ENCODE measurements around the gene SLC44A2. TPM values are rescaled to one million over a fixed set of nuclear protein-coding genes. Genes with fewer than 3 reads are reported as not detected.
A peak's percentile ranks its signal among the peaks of the same experiment; 100 is the strongest.

SLC44A2 gene
- total RNA-seq, 2 donors from 2014 or later: 83.9 to 97.3 TPM

GRCh38 chr19:10611907-10612306 is 13.4 kb upstream of the SLC44A2 start:
- ATAC-seq (no peak), DNase-seq (no peak)
- intact Hi-C loops (cut with DNase I): no loop called here

DNA sequence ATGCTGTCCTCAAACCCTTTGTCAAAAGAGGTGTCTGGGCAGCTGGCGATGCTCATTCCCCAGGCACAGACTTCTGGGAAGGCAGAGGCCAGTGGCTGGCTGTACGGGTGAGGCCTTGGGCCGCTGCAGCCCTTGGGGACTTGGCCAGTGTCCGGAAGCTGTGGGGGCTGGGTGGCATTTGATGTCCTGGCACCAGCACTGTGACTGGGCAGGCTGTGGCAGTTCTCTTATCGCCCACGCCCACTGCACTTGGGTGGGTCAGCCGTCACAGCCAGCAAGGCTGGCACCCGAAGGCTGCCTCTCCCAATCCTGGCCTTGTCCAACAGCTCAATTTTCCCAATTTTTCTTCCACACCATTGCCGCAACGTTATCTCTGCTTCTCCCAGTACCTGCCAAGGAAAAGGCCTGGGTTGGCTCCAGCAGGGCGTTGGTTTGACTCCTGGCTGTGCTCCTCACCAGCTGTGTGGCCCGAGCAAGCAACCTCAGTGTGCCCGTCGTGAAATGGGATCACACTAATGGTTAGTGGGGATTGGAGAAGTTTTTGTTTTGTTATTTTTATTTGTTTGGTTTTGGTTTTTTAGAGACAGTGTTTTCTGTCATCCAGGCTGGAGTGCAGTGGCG is 12.7 kb upstream of the SLC44A2 start:
- intact Hi-C loops (cut with DNase I): no loop called here
- peak; percentile 88 for DNase-seq
- peak; percentile 96 to 98 for ATAC-seq

DNA sequence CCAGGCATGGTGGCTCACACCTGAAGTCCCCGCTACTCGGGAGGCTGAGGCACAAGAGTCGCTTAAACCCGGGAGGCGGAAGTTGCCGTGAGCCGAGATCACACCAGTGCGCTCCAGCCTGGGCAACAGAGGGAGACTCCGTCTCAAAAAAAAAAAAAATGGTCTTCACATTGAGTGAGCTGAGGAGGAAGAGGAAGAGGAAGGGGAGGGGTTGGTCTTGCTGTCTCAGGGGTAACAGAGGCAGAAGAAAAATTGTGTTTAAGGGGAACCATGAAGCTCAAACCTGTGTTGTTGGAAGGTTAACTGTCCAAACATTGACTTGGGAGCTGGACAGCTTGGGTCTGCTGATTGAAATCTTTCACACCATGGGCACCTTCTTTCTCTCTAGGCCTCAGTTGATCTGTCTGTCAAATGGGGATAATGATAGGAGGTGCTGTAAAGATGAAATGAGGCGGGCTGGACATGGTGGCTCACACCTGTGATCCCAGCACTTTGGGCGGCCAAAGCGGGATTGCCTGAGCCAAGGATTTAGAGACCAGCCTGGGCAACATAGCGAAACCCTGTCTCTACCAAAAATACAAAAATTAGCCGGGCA is 9.8 kb upstream of the SLC44A2 start:
- intact Hi-C loops (cut with DNase I): no loop called here
- no peak for DNase-seq
- no peak for ATAC-seq

DNA sequence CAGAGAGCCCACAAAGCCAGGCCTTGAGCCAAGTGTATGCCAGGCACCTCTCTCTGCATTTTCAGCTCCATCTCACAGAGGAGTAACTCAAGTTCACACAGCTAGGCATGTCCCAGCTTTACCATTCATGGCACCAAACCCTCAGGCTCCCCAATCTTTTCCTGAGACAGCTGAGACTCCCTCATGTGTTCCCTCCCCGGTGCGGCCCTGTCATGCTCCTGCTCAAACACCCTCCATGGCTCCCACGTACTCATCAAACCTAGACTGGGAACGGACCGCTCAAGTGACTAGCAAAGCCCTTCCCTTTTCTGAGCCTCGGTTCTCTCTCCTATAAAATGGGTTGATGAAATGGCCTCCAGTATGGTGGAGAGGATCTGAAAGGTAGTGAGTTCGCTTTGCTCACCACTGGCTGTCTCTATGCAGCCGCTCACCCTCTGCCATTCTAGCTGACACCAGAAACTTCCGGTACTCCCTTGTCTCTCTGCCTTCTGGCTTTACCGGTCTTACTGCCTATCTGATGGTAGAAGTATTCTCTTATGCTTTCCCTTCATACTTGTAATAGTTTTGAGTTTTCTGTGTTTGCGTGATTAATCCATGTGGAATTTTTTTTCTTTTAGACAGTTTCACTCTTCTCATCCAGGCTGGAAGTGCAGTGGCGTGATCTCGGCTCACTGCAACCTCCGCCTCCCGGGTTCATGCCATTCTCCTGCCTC is 7.8 kb upstream of the SLC44A2 start:
- peak in 1 of 2 donors; percentile 43 for ATAC-seq
- intact Hi-C loops (cut with DNase I): no loop called here
- DNase-seq: no peak

GRCh38 chr19:10618846-10619245 is 6.5 kb upstream of the SLC44A2 start:
- DNase-seq: no peak
- ATAC-seq: no peak
- intact Hi-C loops (cut with DNase I): no loop called here

- ATAC-seq: no peak
- intact Hi-C loops (cut with DNase I): no loop called here
- no peak for DNase-seq
Measured at GRCh38 chr19:10620786-10621185, 4.6 kb upstream of the SLC44A2 start.

DNA sequence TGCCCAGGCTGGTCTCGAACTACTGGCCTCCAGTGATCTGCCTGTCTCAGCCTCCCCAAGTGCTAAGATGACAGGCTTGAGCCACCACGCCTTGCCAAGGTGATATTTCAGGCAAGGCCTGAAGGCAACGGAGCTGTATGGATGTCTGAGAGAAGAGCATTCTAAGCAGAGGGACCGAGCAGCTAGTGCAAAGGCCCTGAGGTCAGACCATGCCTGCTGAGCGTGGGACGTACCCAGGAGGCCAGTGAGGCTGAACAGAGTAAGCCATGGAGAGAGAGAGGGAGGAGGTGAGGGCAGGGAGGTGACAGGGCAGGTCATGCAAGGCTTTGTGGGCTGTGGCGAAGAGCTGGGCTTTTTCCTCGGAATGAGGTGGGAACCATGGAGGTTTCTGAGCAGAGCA is 3.4 kb upstream of the SLC44A2 start:
- intact Hi-C loops (cut with DNase I): no loop called here
- ATAC-seq (no peak), DNase-seq (no peak)

- peak in 1 of 2 donors; percentile 3 for ATAC-seq
- intact Hi-C loops (cut with DNase I): no loop called here
- no peak for DNase-seq
Measured at GRCh38 chr19:10624585-10624984, 768 bp upstream of the SLC44A2 start.

DNA sequence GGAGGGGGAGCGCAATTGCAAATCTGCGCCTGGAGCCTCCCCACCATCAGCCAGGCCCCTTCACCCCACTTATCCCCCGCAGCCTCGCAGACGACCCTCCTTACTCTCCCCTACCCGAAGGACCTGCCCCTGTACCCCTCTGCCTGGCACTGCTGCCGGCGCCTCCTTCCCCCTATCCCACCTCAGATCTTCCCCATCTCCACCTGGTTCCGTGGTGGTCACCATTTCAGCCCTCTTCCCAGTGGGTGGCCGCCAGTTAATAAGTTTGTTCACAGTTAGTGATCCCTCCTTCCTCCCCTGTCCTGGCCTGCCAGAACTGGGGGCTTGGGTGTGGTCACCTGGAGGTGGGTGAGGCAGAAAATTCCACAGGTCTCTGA is 397 bp downstream of the SLC44A2 start:
- ATAC-seq: peak; percentile 12 to 16
- no peak for DNase-seq
- intact Hi-C loops (cut with DNase I): no loop called here

- intact Hi-C loops (cut with DNase I): no loop called here
- ATAC-seq (peak in 1 of 2 donors; percentile 31), DNase-seq (peak; percentile 29)
Measured at GRCh38 chr19:10631874-10632273, 6.5 kb downstream of the SLC44A2 start.

GRCh38 chr19:10634430-10634829 is 9.1 kb downstream of the SLC44A2 start:
- intact Hi-C loops (cut with DNase I): no loop called here
- ATAC-seq (no peak), DNase-seq (no peak)

GRCh38 chr19:10634963-10635362 is 9.6 kb downstream of the SLC44A2 start:
- no peak for DNase-seq
- intact Hi-C loops (cut with DNase I): no loop called here
- ATAC-seq: no peak

GRCh38 chr19:10636304-10636972 is 11.1 kb downstream of the SLC44A2 start:
- intact Hi-C loops (cut with DNase I): no loop called here
- no peak for ATAC-seq
- DNase-seq: no peak

GRCh38 chr19:10637894-10638293 is 12.5 kb downstream of the SLC44A2 start:
- no peak for ATAC-seq
- DNase-seq: no peak
- intact Hi-C loops (cut with DNase I): no loop called here

GRCh38 chr19:10639836-10640235 is 14.5 kb downstream of the SLC44A2 start:
- intact Hi-C loops (cut with DNase I): no loop called here
- ATAC-seq (no peak), DNase-seq (no peak)

GRCh38 chr19:10640361-10640760 is 15.0 kb downstream of the SLC44A2 start:
- DNase-seq (no peak), ATAC-seq (no peak)
- intact Hi-C loops (cut with DNase I): no loop called here

DNA sequence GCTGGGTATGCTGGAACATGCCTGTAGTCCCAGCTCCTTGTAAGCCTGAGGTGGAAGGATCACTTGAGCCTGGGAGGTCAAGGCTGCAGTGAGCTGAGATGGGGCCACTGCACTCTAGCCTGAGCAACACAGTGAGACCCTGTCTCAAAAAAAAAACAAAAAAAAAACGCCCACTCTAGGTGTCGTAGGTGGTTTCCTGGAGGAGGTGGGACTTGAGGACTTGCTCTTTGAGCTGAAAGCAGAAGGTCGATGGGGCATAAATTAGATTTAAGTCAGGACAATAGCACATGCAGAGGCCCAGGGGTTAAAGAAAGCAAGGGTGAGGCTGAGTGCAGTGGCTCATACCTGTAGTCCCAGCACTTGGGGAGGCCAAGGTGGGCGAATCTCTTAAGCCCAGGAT is 15.9 kb downstream of the SLC44A2 start:
- no peak for ATAC-seq
- intact Hi-C loops (cut with DNase I): no loop called here
- no peak for DNase-seq

- DNase-seq (no peak), ATAC-seq (no peak)
- intact Hi-C loops (cut with DNase I): loop anchor here in 1 of 2 donors (2.0 kb wide), 1 partner anchor 60 kb away; no protein-coding TSS in a partner anchor
Measured at GRCh38 chr19:10642473-10643171, 17.3 kb downstream of the SLC44A2 start.

DNA sequence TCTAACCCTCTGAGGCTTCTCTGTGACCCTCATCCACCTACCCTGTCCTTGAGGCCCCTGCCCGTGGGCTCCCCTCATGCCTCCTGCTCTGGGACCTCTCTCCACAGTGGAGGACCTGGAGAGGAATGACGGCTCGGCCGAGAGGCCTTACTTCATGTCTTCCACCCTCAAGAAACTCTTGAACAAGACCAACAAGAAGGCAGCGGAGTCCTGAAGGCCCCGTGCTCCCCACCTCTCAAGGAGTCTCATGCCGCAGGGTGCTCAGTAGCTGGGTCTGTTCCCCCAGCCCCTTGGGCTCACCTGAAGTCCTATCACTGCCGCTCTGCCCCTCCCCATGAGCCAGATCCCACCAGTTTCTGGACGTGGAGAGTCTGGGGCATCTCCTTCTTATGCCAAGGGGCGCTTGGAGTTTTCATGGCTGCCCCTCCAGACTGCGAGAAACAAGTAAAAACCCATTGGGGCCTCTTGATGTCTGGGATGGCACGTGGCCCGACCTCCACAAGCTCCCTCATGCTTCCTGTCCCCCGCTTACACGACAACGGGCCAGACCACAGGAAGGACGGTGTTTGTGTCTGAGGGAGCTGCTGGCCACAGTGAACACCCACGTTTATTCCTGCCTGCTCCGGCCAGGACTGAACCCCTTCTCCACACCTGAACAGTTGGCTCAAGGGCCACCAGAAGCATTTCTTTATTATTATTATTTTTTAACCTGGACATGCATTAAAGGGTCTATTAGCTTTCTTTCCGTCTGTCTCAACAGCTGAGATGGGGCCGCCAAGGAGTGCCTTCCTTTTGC is 18.0 kb downstream of the SLC44A2 start:
- no peak for ATAC-seq
- no peak for DNase-seq
- intact Hi-C loops (cut with DNase I): loop anchor here in 1 of 2 donors (2.0 kb wide), 1 partner anchor 61 kb away; no protein-coding TSS in a partner anchor
